HUES64 (cell line): Measurements from ENCODE around the gene CUTC.
"Not testable (repeated sequence)": the region's sequence is repeated elsewhere in the genome, so short reads cannot be mapped to it uniquely, and the experiment has no call there.

Experiments used
- H3K27ac ChIP-seq: 2 replicates; pipeline ENCODE4 v1.7.0; 2013; ENCODE audit warnings: low read depth, low read length, inconsistent platforms
- H3K27me3 ChIP-seq: 2 replicates; pipeline ENCODE4 v1.6.1; 2013; ENCODE audit warnings: mild to moderate bottlenecking, low read length; ENCODE audit not compliant: insufficient read depth
- H3K36me3 ChIP-seq: 2 replicates; pipeline ENCODE4 v1.6.1; 2013; ENCODE audit warnings: mild to moderate bottlenecking, low read length; ENCODE audit not compliant: insufficient read depth
- H3K4me1 ChIP-seq: 2 replicates; pipeline ENCODE4 v1.6.1; 2013; ENCODE audit warnings: mild to moderate bottlenecking, low read length, moderate library complexity; ENCODE audit not compliant: insufficient read depth
- H3K4me3 ChIP-seq: 2 replicates; pipeline ENCODE4 v1.5.1; 2013; ENCODE audit warnings: mild to moderate bottlenecking, low read length, moderate library complexity
- H3K9ac ChIP-seq: 2 replicates; pipeline ENCODE4 v1.6.1; 2013; ENCODE audit warnings: mild to moderate bottlenecking, low read depth, low read length
- H3K9me3 ChIP-seq: 2 replicates; pipeline ENCODE4 v1.6.1; 2013; ENCODE audit warnings: low read depth, low read length; ENCODE audit not compliant: insufficient read depth
- WGBS: fragments of 150-250, 120-280 bp; methylation state at CpG from one replicate; pipeline ENCODE4 v1.1.7; 2013; ENCODE audit warnings: missing lambda C conversion rate; 5-methylcytosine and 5-hydroxymethylcytosine counted together

Gene CUTC

DNA sequence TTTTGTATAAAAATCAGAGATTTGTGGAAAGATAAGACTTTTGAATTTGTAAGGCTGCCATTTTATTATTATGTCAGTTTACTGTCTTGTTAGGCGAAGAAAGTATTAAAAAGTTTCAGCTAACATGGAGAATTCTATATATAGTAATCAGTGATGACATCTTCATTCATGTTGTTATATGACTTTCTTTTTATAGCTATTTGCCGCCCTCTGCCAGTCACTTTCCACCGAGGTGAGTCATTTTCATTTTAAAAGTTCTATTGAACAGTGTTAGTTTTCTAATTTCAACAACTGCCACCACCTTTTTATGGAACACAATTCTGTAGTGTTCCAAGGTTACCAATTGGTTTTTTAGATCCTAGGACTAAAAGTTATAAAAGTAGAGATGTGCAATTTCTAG lies 11.8 kb downstream of the CUTC start:
- Histone ChIP-seq H3K27ac (no peak overlapping the region), H3K4me3 (no peak overlapping the region), H3K36me3 (peaks cover 98% of the 10 kb centered on the region), H3K27me3 (no peaks in the 10 kb centered on the region), H3K4me1 (no peaks in the 10 kb centered on the region), H3K9ac (no peak overlapping the region), H3K9me3 (peaks cover 13% of the 10 kb centered on the region; the same call in 1 of the 2 replicates)
- 100% methylated on average over 3 of the region's 3 CpGs for WGBS

DNA sequence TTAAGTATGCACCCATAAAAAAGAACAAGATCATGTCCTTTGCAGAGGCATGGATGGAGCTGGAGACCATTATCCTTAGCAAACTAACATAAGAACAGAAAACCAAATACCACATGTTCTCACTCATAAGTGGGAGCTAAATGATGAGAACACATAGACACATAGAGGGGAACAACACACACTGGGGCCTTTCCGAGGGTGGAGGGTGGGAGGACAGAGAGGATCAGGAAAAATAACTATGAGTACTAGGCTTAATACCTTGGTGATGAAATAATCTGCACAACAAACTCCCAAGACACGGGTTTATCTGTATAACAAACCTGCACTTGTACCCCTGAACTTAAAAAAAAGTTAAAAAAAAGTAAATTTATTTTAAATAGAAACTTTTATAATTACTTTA lies 14.1 kb downstream of the CUTC start:
- H3K36me3 ChIP-seq = peaks cover 98% of the 10 kb centered on the region
- H3K27me3 ChIP-seq, H3K4me1 ChIP-seq, H3K9me3 ChIP-seq, H3K27ac ChIP-seq, H3K9ac ChIP-seq, H3K4me3 ChIP-seq: not testable (repeated sequence)
- 100% methylated on average over 1 of the region's 2 CpGs for WGBS

DNA sequence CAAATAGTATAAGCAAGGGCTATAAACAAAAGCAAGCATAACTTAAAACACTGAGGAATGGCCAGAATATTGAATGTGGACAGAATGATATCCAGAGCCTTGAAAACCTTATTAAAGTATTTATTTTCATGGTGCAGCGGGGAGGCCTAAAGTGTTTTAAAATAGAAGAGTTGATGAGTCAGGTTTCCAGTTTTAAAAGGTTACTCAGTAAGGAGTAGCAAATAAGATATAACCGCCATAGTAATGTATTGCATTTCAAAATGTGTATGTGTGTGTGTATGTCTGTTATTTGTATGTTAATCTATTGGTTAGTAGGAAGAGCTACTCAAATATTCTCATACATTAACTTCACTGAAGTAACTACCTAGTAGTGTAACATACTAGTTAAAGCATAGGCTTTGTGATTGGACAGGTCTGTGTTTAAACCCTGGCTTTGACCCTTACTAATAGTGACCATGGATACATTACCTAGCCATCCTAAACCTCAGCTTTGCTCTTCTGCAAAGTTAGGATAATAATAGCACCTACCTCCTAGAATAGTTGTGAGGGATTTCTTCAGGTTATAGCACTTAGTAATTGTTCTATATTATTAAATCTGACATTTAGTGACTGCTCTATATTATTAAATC lies 16.9 kb downstream of the CUTC start:
- peaks cover 97% of the 10 kb centered on the region for H3K36me3 ChIP-seq
- H3K27ac ChIP-seq = no peak overlapping the region
- no peak overlapping the region for H3K9ac ChIP-seq
- no peaks in the 10 kb centered on the region for H3K4me1 ChIP-seq
- 92% methylated on average over 2 of the region's 2 CpGs for WGBS
- no peaks in the 10 kb centered on the region for H3K9me3 ChIP-seq
- H3K27me3 ChIP-seq = no peaks in the 10 kb centered on the region
- no peak overlapping the region for H3K4me3 ChIP-seq

DNA sequence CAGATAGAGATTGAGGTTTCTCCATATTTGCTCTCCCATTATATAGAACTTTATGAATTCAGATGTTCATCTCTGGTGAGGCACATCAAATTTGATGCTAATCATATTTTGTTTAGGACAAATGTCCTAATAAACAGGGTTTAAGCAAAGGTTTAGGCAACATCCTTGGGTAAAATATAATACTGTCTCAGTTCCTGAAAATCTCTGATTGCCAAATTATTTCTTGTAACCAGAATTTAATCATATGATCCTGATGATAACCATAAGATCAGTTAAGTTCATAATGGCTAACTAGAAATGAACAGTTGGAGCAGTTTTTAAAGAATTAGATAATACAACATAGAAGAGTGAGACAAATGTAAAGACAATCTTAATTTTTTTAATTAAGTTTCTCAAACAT lies 18.6 kb downstream of the CUTC start:
- H3K9me3 ChIP-seq = no peaks in the 10 kb centered on the region
- no peaks in the 10 kb centered on the region for H3K4me1 ChIP-seq
- H3K27ac ChIP-seq = no peak overlapping the region
- H3K9ac ChIP-seq = no peak overlapping the region
- H3K36me3 ChIP-seq = peaks cover 98% of the 10 kb centered on the region
- H3K27me3 ChIP-seq = no peaks in the 10 kb centered on the region
- H3K4me3 ChIP-seq = no peak overlapping the region

DNA sequence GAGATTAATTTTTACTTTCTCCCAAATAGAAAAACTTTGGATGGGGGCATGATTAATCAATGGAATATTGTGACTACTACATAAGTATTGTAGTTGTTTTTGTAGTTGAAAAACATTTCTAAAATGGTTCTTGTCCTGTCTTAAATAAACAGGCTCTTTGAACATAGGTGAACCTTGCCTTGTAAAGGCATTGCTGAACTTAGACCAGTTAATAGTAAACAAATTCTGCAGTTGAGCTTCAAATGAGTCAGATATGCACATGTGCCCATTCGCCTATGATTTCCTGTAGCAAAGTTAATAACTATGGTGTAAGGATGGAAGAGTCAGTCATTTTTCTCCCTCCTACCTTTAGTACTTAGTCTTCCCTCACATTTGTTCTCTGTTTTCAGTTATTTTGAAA lies 22.6 kb downstream of the CUTC start:
- Histone ChIP-seq H3K4me3 (no peak overlapping the region), H3K27me3 (no peaks in the 10 kb centered on the region), H3K4me1 (no peaks in the 10 kb centered on the region), H3K36me3 (peaks cover 95% of the 10 kb centered on the region), H3K27ac (no peak overlapping the region), H3K9ac (no peak overlapping the region), H3K9me3 (no peaks in the 10 kb centered on the region)
- no CpG with 5 or more reads among the region's 1 CpG for WGBS

DNA sequence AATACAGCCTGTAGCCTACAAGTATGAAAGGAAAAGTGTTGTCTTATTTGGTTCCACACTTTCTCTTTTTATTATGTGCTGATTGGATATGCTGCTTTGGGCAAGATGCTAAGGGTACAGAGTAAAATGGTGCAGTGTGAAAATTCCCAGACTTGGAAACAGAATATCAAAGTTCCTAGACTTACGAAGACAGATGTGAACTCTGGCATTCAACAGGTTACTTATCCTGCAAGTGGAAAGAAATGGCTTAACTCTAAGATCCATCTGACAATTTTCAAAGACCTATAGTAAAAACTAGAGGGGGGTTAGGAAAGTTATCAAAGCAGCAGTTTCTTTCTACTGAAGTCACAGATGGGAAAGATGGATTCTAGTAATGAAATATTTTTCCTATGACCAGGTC lies 24.1 kb downstream of the CUTC start:
- Histone ChIP-seq H3K4me3 (no peak overlapping the region), H3K4me1 (no peaks in the 10 kb centered on the region), H3K36me3 (peaks cover 87% of the 10 kb centered on the region), H3K27me3 (no peaks in the 10 kb centered on the region), H3K9ac (no peak overlapping the region), H3K27ac (no peak overlapping the region), H3K9me3 (no peaks in the 10 kb centered on the region)
- 93% methylated on average over 1 of the region's 1 CpG for WGBS

DNA sequence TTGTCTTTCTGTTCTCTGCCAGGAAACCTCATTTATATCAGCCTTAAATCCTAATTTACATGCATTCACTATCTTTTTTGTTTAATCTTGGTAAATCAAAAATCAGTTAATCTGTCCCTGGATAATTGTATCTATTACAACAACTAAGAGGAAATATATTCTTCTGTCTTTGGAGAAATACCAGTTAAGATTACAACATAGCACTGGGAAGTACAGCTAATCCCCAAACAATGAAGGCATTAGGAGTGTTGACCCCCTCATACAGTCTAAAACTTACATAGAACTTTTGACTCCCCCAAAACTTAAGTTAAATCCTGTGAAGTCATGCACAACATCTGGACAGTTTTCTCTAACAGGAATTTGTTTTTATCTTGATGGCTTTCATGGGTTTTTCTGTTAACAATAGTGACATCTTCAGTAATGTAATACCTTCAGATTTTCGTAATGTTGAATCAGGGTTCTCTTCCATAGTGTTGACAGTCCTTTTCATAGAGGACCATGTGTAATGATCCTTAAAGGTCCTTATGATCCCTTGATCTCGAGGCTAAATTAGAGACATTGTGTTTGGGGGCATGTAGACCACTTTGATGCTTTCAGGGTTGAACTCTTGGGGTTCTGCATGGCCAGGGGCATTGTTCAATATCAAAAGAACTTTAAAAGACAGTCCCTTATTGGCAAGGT lies 26.3 kb downstream of the CUTC start:
- no peak overlapping the region for H3K27ac ChIP-seq
- H3K27me3 ChIP-seq = no peaks in the 10 kb centered on the region
- H3K9me3 ChIP-seq = no peaks in the 10 kb centered on the region
- WGBS = 89% methylated on average over 2 of the region's 2 CpGs
- peaks cover 67% of the 10 kb centered on the region for H3K36me3 ChIP-seq
- H3K9ac ChIP-seq = no peak overlapping the region
- no peak overlapping the region for H3K4me3 ChIP-seq
- H3K4me1 ChIP-seq = no peaks in the 10 kb centered on the region

DNA sequence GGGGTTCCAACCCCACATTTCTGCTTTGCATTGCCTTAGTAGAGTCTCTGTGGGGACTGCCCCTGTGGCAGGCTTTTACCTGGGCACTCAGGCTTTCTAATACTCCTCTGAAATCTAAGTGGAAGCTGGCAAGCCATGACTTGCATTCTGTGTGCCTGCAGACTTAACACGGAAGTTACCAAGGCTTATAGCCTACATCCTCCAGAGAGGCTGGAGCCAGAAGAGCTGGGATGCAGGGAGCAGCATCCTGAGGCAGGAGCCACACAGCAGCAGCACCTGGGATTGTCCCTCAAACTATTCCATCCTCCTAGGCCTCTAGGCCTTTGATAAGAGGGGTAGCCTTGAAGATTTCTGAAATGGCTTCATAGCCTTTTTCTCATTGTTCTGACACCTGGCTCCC lies 28.3 kb downstream of the CUTC start:
- peaks cover 47% of the 10 kb centered on the region for H3K36me3 ChIP-seq
- no peaks in the 10 kb centered on the region for H3K27me3 ChIP-seq
- H3K4me3 ChIP-seq = no peak overlapping the region
- WGBS = 89% methylated on average over 1 of the region's 1 CpG
- H3K4me1 ChIP-seq = no peaks in the 10 kb centered on the region
- no peak overlapping the region for H3K27ac ChIP-seq
- no peak overlapping the region for H3K9ac ChIP-seq
- no peaks in the 10 kb centered on the region for H3K9me3 ChIP-seq

DNA sequence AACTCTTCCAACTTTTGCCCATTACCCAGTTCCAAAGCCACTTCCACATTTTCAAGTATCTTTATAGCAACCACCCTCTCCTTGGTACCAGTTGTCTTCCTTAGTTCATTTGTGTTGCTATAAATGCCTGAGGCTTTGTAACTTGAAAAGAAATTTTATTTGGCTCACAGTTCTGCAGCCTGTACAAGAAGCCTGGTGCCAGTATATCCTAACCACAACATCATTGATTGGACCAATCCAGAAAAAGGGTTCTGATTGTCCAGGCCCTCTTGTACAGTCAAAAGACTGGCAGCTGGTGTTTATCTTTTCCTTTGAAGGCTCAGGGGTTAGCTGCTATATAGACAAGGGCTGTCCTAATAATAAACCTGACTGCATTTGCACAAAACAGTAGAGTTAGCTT lies 29.3 kb downstream of the CUTC start:
- no peak overlapping the region for H3K4me3 ChIP-seq
- peaks cover 37% of the 10 kb centered on the region for H3K36me3 ChIP-seq
- H3K9me3 ChIP-seq = no peaks in the 10 kb centered on the region
- H3K27ac ChIP-seq = no peak overlapping the region
- no peaks in the 10 kb centered on the region for H3K27me3 ChIP-seq
- no peaks in the 10 kb centered on the region for H3K4me1 ChIP-seq
- no peak overlapping the region for H3K9ac ChIP-seq

DNA sequence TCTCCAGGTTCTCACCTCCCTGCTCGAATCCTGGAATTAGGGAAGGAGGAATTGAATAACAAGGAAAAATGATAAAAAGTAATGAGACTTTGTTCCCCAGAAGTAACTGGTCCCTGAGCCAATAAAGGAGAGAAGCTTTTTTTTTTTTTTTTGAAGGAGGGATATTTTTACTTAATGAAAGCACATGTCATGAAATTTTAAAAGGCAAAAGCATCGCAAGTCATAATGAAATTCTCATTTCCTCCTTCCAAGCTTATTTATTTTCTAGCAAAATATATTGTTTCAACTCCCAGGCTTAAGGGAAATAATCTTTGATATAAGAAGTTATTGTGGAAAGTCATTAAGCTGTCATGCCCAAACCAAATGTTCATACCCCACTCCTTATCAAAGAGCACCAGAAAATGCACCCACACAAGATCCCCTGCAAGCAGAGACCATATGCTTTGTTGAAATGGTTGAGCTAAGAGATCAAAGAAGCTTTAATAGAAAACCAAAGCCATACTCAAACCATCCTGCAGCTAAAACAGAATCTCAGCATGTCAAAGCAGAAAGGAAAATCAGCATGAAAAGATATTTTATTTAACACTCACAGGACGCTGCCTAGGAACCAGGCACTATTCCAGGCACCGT lies 33.8 kb downstream of the CUTC start:
- Histone ChIP-seq H3K9ac (no peak overlapping the region), H3K27ac (no peak overlapping the region), H3K36me3 (no peaks in the 10 kb centered on the region), H3K4me3 (no peak overlapping the region), H3K4me1 (no peaks in the 10 kb centered on the region), H3K27me3 (no peaks in the 10 kb centered on the region), H3K9me3 (no peaks in the 10 kb centered on the region)
- 96% methylated on average over 3 of the region's 4 CpGs for WGBS

DNA sequence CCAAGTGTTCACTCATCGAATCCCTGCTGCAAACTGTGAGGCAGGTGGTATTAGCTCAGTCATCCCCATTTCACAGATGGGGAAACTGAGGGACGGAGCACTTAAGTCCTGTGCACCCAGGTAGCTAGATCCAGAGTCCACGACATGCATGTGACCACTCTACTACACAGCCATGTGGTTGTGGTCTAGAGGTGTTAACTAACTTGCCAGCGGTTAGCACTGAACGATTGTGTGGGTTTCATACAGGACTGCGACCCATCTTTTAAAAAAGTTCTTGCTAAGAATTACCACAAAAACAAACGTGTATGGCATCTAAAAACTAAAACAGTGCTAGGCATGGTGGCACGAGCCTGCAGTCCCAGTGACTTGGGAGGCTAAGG lies 34.3 kb downstream of the CUTC start:
- Histone ChIP-seq H3K9ac (no peak overlapping the region), H3K4me3 (no peak overlapping the region), H3K27me3 (no peaks in the 10 kb centered on the region), H3K4me1 (no peaks in the 10 kb centered on the region), H3K9me3 (no peaks in the 10 kb centered on the region), H3K36me3 (no peaks in the 10 kb centered on the region), H3K27ac (no peak overlapping the region)
- 79% methylated on average over 8 of the region's 8 CpGs for WGBS
